GM12892 (cell line): ENCODE measurements around the gene P2RX2. TPM values are rescaled to one million over a fixed set of nuclear protein-coding genes. Genes with fewer than 3 reads are reported as not detected.

Experiments used
- DNase-seq: peaks from one replicate; pipeline ENCODE4 v3.0.0; 2011; ENCODE audit not compliant: insufficient read length
- FAIRE-seq: peaks from 2 replicates; lab custom pipeline; 2011; peaks lifted over from hg19 to GRCh38; lab: Jason Lieb, UNC
- POLR2A ChIP-seq: IDR thresholded peaks from 2 replicates; pipeline ENCODE4 v1.6.1; 2011; ENCODE audit warnings: low read depth, low read length, control low read depth
- POLR2AphosphoS5 ChIP-seq: IDR thresholded peaks from 2 replicates; pipeline ENCODE4 v1.6.1; 2011; ENCODE audit warnings: low read depth, low read length, control low read depth
- TAF1 ChIP-seq: IDR thresholded peaks from 2 replicates; pipeline ENCODE4 v1.6.1; 2011; ENCODE audit warnings: low read depth, mild to moderate bottlenecking, control low read depth, low read length, borderline replicate concordance
- polyA plus RNA-seq: library from polyadenylated mRNA; unstranded; fragments of >200 nt; gene quantifications from one replicate; pipeline ENCODE4 v1.2.1, GENCODE V29; 2012; ENCODE audit warnings: missing spikeins, inconsistent platforms; ENCODE audit not compliant: missing spikeins

The P2RX2 gene
- polyA plus RNA-seq, result not detected

DNA sequence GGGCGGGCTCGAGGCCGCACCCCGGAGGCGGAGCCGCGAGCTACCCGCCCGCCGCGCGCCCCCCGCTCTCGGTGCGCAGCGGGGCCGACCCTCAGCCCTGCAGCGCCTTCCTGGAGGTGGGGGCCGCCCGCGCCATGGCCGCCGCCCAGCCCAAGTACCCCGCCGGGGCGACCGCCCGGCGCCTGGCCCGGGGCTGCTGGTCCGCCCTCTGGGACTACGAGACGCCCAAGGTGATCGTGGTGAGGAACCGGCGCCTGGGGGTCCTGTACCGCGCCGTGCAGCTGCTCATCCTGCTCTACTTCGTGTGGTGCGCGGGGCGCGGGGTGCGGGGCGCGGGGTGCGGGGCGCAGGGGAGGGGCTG lies at the start of gene P2RX2:
P2RX2 (plus strand) TSS at position 94 of the 361 bp plus-strand sequence; CDS start at position 135, 41 bp downstream.
- FAIRE-seq (no peak), DNase-seq (no peak)
- TF ChIP-seq TAF1 (no peak), POLR2AphosphoS5 (no peak), POLR2A (no peak)

DNA sequence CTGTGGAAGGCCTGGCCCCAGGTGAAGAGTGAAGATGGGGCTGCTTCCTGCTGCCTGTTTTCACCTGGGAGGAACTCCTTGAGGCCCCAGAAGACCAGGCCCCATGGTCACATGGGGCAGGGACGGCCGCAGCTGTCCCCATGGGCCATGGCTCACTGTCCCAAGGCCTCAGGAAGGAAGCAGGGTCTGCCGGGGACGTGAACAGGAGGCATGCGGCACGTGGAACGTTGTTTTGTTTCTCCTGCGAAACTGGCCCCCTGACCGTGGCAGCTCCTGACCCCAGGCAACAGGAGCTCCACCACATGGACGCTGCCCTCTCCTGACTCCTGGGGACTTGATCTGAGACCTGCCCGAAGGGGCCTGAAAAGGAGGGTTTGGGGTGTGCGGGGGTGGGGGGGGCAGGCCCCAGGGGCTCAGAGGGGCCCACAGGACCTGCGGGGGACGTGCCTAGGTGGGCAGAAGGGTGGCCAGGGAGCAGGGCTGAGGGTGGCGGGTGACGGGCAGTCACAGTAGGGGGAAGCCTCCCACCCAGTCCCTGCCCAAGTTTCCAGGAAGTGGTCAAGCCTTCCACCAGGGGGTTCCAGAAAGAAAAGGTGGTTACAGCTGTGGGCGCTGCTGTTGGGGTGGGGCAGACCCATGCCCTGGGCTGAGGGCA lies 49.6 kb upstream of the P2RX2 start:
- no peak for FAIRE-seq
- TF ChIP-seq POLR2AphosphoS5 (no peak), TAF1 (no peak), POLR2A (no peak)
- DNase-seq, result no peak

GRCh38 chr12:132569856-132570480 lies 48.6 kb upstream of the P2RX2 start:
- FAIRE-seq (no peak), DNase-seq (no peak)
- no peak for TF ChIP-seq POLR2A

GRCh38 chr12:132570635-132571034 lies 47.9 kb upstream of the P2RX2 start:
- FAIRE-seq (no peak), DNase-seq (no peak)
- TF ChIP-seq TAF1 (no peak), POLR2A (no peak), POLR2AphosphoS5 (no peak)

DNA sequence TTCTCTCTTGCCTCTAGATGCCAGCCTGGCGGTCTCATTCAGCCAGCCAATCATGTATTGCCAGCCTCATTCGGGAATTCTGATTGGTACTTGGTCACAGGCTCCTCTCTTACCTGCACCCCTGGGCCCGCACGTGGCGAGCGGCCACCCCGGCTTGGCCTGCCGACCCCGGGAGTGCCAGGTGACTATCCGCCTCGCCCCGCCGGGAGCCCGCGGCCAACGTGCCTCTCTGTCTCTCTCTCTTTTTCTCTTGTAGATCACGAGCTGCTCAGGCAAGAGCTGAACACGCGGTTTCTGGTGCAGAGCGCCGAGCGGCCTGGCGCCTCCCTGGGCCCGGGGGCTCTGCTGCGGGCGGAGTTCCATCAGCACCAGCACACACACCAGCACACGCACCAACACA lies 47.5 kb upstream of the P2RX2 start:
- FAIRE-seq, result no peak
- DNase-seq, result no peak
- no peak for TF ChIP-seq TAF1
- TF ChIP-seq POLR2A, result no peak
- no peak for TF ChIP-seq POLR2AphosphoS5

DNA sequence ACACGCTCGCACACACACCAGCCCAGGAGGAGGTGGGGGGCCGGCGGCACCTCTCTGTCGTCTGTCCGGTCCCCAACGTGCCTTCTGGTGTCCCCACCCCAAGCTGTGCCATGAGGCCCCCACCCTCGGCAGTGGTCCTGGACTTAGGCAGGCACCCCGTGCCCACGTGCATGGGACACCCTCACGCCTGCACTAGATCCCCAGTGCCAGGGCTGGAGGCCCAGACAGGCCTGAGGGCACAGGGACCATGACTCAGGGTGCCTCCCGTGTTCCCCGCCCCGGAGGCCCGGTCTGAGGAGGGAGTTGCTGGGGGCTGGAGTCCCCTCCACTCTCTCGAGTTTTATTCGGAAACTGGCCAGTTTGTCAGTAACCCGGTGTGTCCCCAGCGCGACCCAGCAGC lies 47.0 kb upstream of the P2RX2 start:
- FAIRE-seq (no peak), DNase-seq (no peak)

GRCh38 chr12:132572106-132572505 lies 46.5 kb upstream of the P2RX2 start:
- TF ChIP-seq TAF1 (no peak), POLR2AphosphoS5 (no peak), POLR2A (no peak)
- FAIRE-seq, result no peak

More for the DNA sequence above, 47.0 kb upstream of the P2RX2 start:
- no peak for TF ChIP-seq POLR2AphosphoS5
- TF ChIP-seq POLR2A, result no peak
- TF ChIP-seq TAF1, result no peak

DNA sequence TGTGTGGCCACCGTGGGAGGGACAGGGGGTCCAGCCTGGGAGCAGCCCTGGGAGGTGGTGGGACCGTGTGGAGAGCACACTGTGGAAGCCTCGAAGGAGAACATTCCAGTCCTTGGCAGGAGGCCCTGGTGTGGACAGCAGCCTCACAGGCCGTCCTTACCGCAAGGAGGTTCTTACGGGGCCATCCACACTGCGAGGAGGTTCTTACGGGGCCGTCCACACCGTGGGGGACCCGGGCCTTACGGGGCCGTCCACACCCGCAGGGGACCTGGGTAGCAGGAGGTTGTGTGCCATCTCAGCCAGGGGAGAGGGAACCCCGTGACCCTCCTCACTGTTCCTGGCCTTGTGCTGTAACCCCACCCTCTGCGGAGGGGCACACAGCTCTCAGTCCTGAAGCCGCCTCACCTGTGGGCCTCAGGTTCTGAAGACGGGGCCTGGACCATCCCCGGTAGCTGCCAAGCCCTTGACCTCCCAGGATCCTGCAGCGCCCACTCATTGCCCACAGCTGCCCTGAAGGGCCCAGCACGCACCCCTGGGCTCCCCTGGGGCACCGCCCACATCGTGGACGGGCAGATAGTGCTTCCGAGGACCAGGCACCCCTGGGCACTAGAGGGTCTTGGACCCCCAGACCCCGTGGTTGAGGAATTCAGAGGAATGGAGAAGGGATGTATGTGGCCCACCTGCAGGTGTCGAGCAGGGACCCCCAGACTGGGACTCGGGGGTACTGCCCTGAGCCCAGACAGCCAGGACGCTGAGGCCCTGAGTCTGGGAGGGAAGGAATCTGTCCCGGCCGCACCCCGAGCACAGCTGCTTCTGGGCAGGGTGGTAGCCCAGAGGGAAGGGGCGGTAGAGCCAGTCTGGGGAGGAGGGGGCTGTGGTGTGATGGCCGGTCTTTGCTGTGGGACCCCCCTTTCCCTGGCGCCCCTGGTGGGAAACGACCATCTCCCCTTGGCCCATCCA lies 45.5 kb upstream of the P2RX2 start:
- TF ChIP-seq TAF1 (no peak), POLR2A (no peak), POLR2AphosphoS5 (no peak)
- DNase-seq, result no peak
- FAIRE-seq, result no peak

More at GRCh38 chr12:132572106-132572505, 46.5 kb upstream of the P2RX2 start:
- DNase-seq, result no peak

DNA sequence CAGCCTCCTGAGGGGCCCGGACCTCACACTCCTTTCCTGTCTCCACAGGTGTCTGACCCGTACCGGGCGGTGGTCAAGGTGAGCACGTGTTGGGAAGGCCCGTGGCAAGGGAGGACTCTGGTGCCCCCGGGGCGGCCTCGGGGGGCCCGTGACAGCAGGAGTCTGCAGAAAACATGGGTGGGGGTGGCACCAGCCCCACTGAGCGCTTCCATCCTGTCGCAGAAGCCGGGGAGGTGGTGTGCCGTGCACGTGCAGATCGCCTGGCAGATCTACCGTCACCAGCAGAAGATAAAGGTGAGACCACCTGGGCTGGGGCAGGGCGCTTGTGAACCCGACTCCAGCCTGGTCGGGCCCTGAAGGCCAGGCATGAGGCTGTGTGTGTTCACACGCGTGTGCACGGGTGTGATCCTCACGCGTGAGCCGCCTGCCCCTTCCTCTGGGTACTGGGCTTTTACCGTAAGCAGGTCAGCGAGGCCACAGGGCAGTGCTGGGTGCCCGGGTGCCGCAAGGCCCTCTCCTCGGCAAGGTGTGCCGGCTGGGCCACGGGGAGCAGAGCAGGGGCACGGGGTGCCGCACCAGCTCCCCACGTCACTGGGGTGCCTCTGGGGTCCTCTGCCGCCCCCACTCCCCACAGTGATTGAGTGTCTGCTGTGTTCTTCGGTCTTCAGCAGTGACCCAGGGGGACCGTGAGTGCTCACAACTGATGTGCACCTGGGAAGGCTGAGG lies 44.1 kb upstream of the P2RX2 start:
- FAIRE-seq (no peak), DNase-seq (no peak)
- TF ChIP-seq TAF1, result no peak
- no peak for TF ChIP-seq POLR2A
- no peak for TF ChIP-seq POLR2AphosphoS5

DNA sequence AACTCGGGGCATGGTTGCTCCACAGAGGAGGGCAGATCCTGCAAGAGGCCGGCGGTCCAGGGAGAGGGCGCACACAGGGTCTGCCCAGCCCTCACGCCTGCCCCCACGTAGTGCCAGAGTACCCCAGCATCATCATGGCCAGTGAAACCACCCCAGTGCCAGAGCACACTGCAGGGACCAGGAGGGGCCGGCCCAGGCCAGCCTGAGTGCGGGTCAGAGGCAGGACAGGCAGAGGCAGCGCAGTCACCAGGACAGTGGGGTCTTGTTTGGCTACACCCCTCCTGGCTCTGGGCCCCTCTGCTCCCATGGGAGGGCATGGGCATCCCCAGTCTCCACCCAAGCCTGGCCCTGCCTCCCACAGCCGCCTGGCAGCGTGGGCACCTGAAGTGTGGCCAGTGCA lies 42.9 kb upstream of the P2RX2 start:
- FAIRE-seq (no peak), DNase-seq (no peak)
- TF ChIP-seq POLR2AphosphoS5, result no peak
- TF ChIP-seq POLR2A, result no peak
- TF ChIP-seq TAF1, result no peak

DNA sequence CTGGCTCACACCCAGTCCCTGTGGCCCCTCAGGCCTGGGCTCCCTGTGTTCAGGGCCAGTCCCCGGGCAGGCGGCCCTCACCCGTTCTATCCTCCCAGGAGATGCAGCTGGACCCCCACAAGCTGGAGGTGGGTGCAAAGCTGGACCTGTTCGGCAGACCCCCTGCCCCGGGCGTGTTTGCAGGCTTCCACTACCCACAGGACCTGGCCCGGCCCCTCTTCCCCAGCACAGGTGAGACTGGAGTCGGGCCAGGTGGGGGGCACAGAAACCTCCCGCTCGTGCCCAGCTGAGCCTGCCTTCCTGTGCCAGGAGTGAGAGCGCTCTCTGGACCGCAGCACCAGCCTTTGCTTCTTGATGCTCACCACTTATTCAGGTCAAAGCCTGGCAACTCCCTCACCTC lies 41.9 kb upstream of the P2RX2 start:
- TF ChIP-seq POLR2A (no peak), TAF1 (no peak), POLR2AphosphoS5 (no peak)
- no peak for DNase-seq
- no peak for FAIRE-seq

- DNase-seq (no peak), FAIRE-seq (no peak)
- no peak for TF ChIP-seq POLR2AphosphoS5
- no peak for TF ChIP-seq TAF1
- no peak for TF ChIP-seq POLR2A
These were observed 41.2 kb upstream of the P2RX2 start for GRCh38 chr12:132577191-132577920.
